OCI-M2 (cell line): Measurements from ENCODE around the gene CREG2.

Experiments
- DNase-seq: peaks from one replicate; lab custom pipeline; 2025; ENCODE audit not compliant: unreplicated experiment; lab: John Stamatoyannopoulos, UW

CREG2 gene, protein sequence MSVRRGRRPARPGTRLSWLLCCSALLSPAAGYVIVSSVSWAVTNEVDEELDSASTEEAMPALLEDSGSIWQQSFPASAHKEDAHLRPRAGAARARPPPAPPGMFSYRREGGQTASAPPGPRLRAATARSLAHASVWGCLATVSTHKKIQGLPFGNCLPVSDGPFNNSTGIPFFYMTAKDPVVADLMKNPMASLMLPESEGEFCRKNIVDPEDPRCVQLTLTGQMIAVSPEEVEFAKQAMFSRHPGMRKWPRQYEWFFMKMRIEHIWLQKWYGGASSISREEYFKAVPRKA

DNA sequence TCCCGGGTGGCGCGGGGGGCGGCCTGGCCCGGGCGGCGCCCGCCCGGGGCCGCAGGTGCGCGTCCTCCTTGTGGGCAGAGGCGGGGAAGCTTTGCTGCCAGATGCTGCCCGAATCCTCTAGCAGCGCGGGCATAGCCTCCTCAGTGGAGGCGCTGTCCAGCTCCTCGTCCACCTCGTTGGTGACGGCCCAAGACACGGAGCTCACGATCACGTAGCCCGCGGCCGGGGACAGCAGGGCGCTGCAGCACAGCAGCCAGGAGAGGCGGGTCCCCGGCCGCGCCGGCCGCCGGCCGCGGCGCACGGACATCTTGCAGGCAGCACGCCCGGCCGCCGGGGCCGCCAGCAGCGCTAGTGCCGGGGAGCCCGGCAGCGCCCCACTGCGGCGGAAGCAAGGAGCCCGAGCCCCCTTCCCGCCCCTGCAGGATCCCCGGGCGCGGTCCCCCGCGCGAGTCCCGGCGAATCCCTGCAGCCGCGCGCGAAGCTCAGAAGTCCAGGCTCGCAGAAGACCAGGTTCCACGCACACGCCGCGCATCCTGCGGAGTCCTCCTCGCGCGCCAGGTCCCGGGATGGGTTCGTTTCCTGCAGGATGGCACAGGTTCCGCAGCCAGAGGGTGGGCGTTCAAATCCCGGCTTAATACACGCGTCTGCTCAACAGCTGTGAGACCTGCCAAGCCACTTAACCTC is at the start of gene CREG2:
TSS of gene CREG2 (minus strand) at position 353 of the 684 bp plus-strand sequence. CDS start at position 307, 46 bp downstream.
- DNase-seq, result no peak

DNA sequence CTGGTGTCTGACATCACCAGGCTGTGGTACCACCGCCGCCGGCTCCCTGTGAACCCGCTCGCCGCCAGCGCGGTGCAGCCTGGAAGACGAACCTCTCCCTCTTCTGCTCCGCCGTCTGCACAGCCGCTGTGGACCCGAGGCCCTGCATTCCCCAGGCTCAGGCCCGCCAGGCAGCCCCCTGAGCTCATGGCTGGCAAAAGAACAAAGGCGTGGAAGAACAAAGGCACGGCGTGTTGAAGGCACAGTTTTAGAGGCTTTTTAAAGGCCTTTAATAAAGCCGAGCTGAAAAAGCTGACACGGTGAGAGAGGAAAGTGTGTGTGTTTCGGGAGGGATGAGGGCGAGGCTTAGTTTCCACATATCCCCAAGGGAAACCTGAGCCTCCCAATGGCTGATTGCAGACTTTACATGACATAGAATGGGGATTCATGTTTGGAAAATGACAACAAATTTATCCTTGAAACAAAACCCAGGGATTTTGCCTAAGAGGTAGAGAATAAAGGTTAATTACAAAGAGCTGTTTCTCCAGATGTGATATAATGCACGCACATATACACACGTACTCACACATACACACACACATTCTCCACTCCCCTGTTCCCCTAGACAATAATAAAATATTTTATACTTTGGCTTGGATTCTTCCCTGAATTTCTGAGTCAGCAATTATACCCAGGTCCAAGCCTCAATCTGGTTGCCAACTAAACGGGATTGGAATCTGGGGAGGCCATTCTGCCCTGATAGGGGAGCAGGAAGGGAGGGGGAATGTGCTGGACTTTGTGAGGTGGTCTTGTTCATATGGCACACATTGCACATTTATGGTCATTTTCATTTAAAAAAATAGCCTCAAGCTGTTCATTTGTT is 47.9 kb upstream of the CREG2 start:
- DNase-seq, result no peak

DNA sequence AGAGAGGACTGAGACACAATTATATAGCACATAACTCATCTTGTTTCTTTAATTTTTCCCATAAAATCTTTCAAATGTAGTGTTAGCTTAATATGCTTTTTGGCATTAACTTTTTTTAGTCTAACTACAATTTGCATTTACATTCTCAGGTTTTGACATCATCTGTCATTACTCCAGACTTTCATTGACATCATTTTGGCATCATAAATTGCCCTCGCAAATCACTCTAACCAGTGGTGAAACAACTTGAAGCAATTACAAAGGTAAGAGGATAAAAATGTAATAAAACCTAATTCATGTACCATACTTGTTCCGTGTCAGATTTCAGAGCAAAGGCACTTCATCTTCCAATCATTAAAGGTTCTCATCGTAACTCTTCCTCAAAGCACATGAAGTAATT is 46.2 kb upstream of the CREG2 start:
- no peak for DNase-seq

DNA sequence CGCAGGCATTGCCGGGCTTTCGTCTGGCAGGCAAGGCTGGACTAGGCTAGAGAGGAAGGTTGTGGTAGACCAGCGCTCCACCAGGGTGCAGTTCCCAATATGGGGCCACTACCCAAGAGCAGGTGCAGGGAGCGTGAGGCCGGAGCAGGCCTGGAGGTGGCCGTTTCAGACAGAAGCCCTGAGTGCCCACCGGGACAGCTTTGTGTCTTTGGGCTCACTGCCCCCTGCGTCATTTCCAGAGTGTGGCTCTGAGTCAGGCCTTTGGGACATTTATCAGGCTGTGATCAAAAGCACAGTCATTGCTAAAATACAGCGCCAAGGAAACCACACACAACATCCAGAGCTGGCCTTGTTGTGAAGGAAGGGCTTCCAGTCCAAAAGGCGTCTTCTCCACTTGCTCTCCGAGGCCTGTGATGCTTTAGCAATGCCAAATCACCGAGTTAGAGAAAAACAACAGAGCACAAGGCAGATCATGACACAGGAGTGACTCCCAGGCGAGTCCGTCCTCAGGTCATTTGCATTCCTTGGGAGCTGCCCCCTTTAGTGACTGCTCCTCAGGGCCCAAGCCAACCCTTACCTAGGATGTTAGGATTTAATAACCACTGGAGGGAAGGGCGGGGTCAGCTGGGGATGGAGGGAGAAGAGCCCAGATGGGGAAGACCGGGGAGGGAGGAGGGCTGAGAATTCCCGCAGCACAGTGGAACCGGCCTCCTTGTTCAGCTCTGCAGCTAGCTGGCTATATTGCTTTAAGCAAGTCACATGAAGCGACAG is 45.3 kb upstream of the CREG2 start:
- DNase-seq, result no peak

DNA sequence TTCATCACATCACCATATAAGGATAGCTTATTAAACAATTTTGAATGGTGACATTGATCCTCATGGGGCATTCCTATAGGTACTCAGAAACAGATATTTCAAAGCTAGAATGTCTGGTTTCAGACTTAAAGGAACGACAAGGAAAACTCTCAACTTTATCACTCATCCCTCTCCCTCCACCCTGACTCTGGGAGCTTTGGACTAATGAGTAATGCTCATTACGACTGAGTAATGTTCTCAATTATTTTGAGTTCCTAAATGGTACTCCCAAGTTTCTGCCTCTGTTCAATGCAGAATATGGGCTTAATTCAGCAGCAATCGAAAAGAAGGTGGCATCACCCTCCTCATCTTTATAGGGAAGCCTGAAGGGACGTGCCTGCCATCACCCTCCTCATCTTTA is 44.2 kb upstream of the CREG2 start:
- DNase-seq, result no peak

DNA sequence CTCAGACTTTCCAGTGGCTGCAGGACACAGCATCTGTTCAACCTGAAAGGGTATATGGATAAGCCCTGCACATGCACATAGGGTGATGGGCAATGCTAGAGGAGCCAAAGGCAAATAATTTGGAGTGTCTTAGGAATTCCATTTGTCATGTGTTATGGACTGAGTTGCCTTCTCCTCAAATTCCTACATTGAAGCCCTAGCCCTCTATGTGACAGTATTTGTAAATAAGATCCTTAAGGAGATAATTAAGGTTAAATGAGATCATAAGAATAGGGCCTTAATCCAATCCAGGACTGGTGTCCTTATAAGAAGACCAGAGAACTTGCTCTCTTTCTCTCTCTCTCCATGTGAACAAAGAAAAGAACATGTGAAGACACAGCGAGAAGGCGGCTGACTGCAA is 42.9 kb upstream of the CREG2 start:
- no peak for DNase-seq

DNA sequence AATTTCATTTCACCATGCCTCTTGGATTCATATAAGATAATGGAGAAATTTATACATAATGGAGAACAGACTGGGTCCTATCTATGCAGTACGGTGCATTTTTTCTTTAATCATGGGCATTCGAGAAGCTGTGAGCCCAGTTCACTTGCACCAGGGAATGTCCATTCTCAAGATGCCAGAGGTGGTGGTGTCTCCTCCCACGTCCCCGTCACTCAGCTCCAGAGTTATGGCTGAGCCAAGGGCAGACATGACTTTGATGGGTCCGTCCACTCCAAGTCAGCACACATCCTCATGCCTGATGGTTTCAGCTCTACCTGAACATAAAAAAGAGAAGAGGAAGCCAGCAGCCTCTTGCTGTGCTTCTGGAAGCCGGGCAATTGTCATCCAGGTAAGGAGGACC is 42.1 kb upstream of the CREG2 start:
- DNase-seq, result no peak

DNA sequence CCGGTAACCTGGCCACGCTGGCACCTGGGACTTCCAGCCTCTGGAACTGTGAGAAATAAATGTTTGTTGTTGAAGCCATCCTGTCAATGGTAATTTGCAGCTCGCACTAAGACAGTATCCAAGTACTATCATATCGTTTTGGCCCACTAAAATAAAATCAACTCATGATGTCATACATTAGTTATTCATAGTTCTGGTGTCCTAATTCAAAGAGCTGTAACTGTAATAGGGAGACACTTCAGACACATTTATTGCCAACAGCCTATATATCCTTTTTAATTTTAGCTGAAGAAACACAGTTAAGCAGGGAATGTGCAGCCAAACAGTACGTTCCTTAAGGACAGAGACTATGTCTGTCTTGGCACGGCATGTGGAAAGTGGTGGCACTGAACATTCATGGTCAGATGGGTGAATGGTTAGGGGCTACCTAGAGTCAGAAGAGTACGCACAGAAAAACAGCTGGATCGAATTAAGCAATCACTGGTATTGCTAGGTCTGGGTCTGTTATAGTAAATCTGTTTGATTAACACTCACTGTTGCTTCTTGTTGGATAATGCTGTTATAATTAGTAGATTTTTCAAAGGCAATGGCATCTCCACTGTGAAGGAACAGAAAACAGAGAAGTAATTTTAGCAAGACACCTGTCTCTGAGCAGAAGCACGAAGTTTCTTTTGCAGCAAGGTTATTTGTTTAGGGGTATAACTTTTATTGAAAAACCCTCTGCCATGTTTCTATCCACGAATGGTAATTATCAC is 41.3 kb upstream of the CREG2 start:
- DNase-seq, result no peak

DNA sequence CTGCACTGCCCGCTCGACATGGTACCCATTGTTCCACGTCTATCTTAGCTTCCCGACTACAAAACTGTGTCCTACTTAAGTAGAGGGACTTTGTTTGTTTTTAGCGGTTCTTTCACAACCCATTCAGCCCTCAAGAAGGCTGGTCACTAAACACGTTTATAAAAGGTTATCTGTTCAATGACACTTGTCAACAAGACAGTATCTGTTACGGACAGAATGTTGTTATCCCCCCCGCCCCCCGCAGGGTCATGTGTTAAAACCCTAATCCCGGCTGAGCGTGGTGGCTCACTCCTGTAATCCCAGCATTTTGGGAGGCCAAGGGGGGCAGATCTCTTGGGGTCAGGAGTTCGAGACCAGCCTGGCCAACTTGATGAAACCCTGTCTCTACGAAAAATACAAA is 40.4 kb upstream of the CREG2 start:
- no peak for DNase-seq

DNA sequence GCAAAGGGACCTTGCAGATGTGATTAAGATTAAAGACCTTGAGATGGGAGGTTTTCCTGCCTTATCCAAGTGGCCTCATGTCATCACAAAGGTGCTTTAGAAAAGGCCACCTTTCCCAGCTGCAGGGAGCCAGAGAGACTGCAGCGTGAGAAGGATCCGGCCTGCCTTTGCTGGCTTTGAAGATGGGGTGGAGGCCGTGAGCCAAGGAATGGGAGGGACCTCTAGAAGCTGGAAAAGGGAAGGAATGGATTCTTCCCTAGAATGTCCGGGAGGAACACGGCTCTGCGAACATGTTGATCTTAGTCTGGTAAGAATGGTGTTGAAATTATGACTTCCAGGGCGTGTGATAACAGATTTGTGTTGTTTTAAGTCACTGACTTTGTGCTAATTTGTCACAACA is 39.9 kb upstream of the CREG2 start:
- DNase-seq, result no peak

DNA sequence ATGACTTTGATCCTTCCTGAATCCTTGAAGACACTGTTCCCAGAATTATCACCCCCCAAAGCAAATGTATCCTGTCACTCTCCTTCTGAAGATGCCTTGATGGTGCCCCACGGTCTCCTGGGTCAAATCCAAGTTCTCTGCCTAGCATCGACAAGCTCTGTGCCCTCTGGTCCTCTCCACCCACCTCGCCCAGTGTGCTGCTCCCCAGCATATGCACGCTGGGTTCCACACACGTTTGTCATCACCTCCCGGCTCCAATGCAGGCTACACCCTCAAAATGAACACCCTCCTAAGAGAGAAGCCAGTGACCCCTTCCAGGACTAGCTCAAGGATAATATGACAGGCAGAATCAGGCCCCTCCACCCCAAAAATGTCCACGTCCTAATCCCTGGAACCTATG is 39.5 kb upstream of the CREG2 start:
- no peak for DNase-seq

DNA sequence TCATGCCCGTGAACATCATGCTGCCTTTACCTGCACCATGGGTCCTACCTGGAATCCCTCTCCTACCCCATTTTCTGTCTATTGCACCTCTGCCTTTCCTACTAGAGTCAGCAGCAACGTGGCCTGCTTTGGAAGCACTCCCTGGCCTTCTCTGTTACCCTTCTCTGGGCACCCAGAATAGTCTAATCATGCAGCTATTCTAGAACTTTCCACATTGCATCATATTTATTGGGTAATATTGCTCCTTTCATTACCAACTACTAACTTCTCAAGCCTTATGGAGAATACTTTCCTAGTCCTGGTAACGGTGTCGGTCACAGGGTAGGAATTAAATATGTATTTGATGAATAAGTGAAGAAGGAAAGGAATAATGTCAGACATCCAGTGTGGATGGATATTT is 33.3 kb upstream of the CREG2 start:
- DNase-seq, result no peak

DNA sequence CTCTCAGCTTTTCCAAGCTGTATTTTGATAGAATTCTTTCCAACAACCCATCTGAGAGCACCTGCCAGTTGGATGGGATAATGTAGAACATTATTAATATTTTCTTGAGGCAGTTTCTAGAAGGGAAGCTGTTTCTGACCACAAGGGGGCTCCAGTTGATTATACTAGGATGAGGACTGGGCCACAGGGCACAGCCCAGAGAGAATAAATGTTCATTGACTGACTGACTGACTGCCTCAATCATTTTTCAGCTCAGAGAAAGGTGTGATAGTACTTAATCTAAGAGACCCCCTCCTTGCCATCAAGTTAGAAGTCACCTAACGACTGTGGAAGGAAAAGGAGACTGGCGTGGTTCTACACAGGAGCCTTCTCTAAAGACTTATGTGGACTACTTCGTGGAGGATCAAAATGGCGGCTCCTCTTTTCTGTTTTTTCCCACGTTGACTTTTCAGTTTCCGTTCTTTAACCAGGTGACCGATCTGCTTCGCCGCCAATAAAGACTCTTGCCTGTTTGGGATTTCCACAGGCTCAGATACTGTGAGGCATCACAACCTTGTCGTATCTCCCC is 31.9 kb upstream of the CREG2 start:
- no peak for DNase-seq

DNA sequence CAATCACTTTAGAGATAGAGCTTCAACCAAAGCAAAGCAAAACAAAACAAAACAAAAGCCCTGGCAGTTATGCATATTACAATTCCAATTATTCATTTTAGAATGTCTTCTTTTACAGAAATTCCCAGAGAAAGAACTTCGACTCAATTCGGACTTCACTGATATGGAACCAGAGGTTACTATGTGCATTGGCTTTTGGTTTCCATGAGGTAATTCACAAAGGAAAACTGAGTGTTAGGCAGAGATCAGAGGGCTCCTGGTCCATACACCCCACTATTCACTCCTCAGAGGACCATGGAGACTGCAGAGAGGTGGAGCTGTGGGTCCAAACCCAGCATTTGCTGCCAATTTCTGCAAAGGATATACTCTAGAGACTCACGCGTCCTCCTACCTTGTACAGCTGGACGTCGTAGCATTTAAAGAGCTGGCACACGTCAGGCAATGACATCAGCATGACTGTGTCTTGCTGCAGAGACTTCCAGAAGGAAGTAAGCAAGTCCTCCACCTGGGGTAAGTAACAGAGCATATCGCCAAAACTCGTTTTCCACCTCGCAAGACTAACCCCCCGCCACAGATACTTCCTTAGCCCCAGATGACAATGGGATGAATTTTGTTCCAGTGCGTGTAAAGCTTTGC is 31.3 kb upstream of the CREG2 start:
- DNase-seq, result no peak

DNA sequence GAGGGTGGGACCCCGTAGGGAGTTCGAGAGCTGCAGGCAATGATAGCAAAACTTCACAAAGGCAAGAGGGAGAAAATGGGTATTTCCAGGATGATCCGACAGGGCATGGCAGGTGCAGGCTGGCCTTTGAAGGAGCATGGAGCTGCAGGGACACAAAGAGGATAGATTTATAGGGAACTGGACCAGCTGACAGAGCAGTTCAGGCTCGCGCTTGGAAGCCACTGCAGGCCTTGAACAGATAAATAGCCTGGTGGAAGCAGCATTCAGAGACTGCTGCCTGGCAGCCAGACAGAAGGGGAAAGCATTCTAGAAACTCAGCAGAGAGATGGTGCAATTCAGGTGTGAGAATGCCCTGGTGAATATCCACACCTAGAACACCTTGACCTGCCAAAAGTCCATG is 29.3 kb upstream of the CREG2 start:
- no peak for DNase-seq

DNA sequence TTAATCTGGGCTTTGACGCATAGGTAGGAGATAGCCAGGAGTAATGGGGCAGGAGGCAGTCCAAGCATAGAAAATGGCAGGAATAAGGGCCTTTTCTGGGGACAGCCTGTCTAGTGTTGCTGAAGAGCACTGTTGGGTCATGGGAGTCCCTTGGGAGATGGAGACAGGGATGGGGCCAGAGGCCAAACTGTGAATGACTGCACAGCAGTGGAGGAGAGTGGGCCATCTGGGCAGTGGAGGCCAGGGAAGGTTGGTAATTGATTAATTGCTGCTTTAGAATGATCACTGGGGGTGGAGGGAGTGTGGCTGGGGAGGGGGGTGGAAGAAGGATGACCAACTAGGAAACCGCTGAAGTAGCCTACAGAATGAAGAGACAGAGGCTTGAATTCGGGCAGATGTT is 28.6 kb upstream of the CREG2 start:
- no peak for DNase-seq

DNA sequence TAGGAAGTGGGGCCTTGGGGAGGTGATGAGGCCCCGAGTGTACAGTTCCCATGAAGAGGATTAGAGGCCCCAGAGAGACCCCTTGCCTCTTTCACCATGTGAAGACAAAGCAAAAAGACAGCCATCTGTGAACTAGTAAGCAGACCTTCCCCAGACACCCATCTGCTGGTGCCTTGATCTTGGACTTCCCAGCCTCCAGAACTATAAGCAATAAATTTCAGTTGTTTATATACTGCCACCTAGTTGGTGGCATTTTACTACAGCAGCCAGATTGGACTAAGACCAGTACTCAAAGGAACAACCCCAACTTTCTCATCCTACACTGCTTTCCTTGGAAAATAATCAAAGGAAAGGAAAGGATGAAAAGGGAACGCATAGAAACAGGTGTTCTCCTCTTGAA is 27.9 kb upstream of the CREG2 start:
- no peak for DNase-seq

DNA sequence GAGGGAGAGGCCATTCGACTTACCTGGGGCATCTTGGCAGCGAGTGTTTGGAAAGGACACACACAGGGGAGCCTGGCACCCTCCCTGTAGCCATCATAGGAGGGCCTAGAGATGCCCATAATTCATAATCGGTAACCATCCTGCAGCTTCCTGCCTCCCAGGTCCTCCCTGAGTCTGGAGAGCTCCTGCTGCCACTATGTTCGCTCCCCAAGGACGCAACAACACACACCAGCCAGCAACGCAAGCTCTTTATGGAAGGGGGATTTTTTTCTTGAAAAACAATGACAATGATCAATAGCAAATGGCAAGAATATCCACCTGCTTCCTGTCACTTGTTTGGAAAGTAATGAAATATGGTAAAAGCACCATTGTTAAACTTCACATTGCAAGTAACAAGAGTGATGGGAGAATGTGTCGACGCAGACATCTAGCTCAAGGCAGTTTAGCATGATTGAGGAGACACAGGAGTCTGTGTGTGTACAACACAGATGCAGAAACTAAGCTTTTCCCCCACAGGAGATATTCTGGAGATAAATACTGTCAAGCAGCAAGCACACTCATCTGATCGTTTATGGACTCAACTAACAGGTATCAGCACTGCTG is 24.9 kb upstream of the CREG2 start:
- DNase-seq, result no peak

DNA sequence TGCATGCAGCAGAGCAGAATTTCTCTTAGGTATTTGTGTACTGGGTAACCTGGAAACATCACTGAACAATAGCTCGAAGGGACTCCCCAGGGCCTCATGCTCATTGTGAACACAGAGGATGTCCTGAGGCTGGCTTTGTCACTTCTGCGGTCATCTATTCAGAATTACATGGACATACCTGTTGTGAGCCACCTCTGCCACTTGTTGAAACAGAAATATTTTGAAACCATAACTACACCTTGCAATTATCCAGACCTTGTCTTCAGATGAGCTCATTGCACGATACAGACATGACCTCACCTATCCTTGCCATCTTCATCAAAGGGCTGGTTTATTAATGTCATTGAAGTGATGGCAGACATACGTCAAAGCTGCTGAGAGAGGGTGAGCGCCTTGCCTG is 23.4 kb upstream of the CREG2 start:
- DNase-seq, result no peak
